VCaP (cell line): ENCODE data around the gene SLC18A3.

Experiments used
- H3K27ac ChIP-seq: fragments of 450-650 bp; 2 replicates; pipeline ENCODE4 v1.5.1; 2017
- CTCF ChIP-seq: fragments of 450-650 bp; conservative IDR thresholded peaks from 2 replicates; pipeline ENCODE4 v1.5.1; 2017; ENCODE audit warnings: mild to moderate bottlenecking, moderate library complexity

The SLC18A3 gene

GRCh38 chr10:49612513-49613164 is 2.5 kb downstream of the SLC18A3 start:
- no peak overlapping the region for H3K27ac ChIP-seq
- no peak for TF ChIP-seq CTCF

- no peak for TF ChIP-seq CTCF
- H3K27ac ChIP-seq: no peak overlapping the region
Observed at GRCh38 chr10:49613165-49613881, 3.2 kb downstream of the SLC18A3 start.

GRCh38 chr10:49613882-49614241 is 3.8 kb downstream of the SLC18A3 start, which contains the start of gene CHAT:
TSS of gene CHAT (plus strand) at chr10:49614037. CDS start at chr10:49614190, 153 bp downstream.
- TF ChIP-seq CTCF: no peak

GRCh38 chr10:49614242-49615198 is 4.4 kb downstream of the SLC18A3 start:
- TF ChIP-seq CTCF: no peak
- H3K27ac ChIP-seq: no peak overlapping the region

More at GRCh38 chr10:49613882-49614241, 3.8 kb downstream of the SLC18A3 start, which contains the start of gene CHAT:
- H3K27ac ChIP-seq: no peak within 1 kb of the TSS

GRCh38 chr10:49615213-49615612 is 5.1 kb downstream of the SLC18A3 start:
- no peak overlapping the region for H3K27ac ChIP-seq
- no peak for TF ChIP-seq CTCF

GRCh38 chr10:49615721-49616120 is 5.6 kb downstream of the SLC18A3 start:
- H3K27ac ChIP-seq: no peak overlapping the region
- TF ChIP-seq CTCF: no peak
